ENCODE data around the gene GRK5. TPM values are rescaled to one million over a fixed set of nuclear protein-coding genes. Genes with fewer than 3 reads are reported as not detected.
"Not testable (repeated sequence)": the region's sequence is repeated elsewhere in the genome, so short reads cannot be mapped to it uniquely, and the experiment has no call there.

Gene GRK5
- total and polyA plus RNA-seq, 8 donors = 10.9 to 95.9 (median 34.0) TPM

- intact Hi-C loops (cut with DNase I; ENCODE audit: low total_unique reads) = no loop called here
- Histone ChIP-seq H3K27ac (no peak overlapping the region), H3K27me3 (no peaks in the 10 kb centered on the region), H3K9me3 (no peaks in the 10 kb centered on the region), H3K4me1 (peaks cover 24 to 38% (median 35%) of the 10 kb centered on the region in 4 donors), H3K4me3 (no peak overlapping the region), H3K36me3 (no peaks in the 10 kb centered on the region)
- TF ChIP-seq POLR2A (IDR thresholded peaks at IDR 0.05) = no peak
- TF ChIP-seq EP300 (IDR thresholded peaks at IDR 0.05) = no peak
- no peak for TF ChIP-seq POLR2AphosphoS5 (IDR thresholded peaks at IDR 0.05)
- no peak for TF ChIP-seq CTCF (IDR thresholded peaks at IDR 0.05)
- WGBS, 5 donors = 83 to 88% (median 87%) methylated on average over 6 of the region's 6 CpGs
- DNase-seq = no peak
Measured at GRCh38 chr10:119227825-119228224, 20.5 kb downstream of the GRK5 start.

- no peak overlapping the region for H3K4me3 ChIP-seq
- intact Hi-C loops (cut with DNase I; ENCODE audit: low total_unique reads) = no loop called here
- TF ChIP-seq POLR2A (IDR thresholded peaks at IDR 0.05) (no peak), POLR2AphosphoS5 (IDR thresholded peaks at IDR 0.05) (no peak), CTCF (IDR thresholded peaks at IDR 0.05) (no peak), EP300 (IDR thresholded peaks at IDR 0.05) (no peak)
- no peaks in the 10 kb centered on the region for H3K9me3 ChIP-seq
- no peaks in the 10 kb centered on the region for H3K36me3 ChIP-seq
- peak overlapping the region in 1 of 5 donors; percentile 8 for H3K27ac ChIP-seq
- WGBS, 5 donors = 26 to 63% (median 48%) methylated on average over 7 of the region's 7 CpGs
- no peaks in the 10 kb centered on the region for H3K27me3 ChIP-seq
- peaks cover 35 to 50% (median 43%) of the 10 kb centered on the region in 4 donors for H3K4me1 ChIP-seq
- no peak for DNase-seq
Measured at GRCh38 chr10:119231654-119232053, 24.3 kb downstream of the GRK5 start.

GRCh38 chr10:119232439-119232838, 25.1 kb downstream of the GRK5 start:
- DNase-seq; H3K27me3 ChIP-seq; H3K36me3 ChIP-seq; H3K9me3 ChIP-seq; intact Hi-C loops (cut with DNase I; ENCODE audit: low total_unique reads); H3K4me3 ChIP-seq: not testable (repeated sequence)
- Histone ChIP-seq H3K27ac (peak overlapping the region; percentile 7 to 83 (median 66)), H3K4me1 (peaks cover 40 to 58% (median 49%) of the 10 kb centered on the region in 4 donors)
- WGBS, 5 donors = 50 to 71% (median 64%) methylated on average over 4 of the region's 4 CpGs

- Histone ChIP-seq H3K27ac (peak overlapping the region; percentile 63 to 83 (median 66)), H3K4me1 (peaks cover 43 to 66% (median 55%) of the 10 kb centered on the region in 4 donors), H3K27me3 (no peaks in the 10 kb centered on the region), H3K4me3 (no peak overlapping the region), H3K36me3 (no peaks in the 10 kb centered on the region), H3K9me3 (no peaks in the 10 kb centered on the region)
- 46 to 58% (median 57%) methylated on average over 5 of the region's 5 CpGs for WGBS, 5 donors
- intact Hi-C loops (cut with DNase I; ENCODE audit: low total_unique reads) = no loop called here
- no peak for TF ChIP-seq POLR2AphosphoS5 (IDR thresholded peaks at IDR 0.05)
- TF ChIP-seq POLR2A (IDR thresholded peaks at IDR 0.05) = no peak
- no peak for TF ChIP-seq EP300 (IDR thresholded peaks at IDR 0.05)
- TF ChIP-seq CTCF (IDR thresholded peaks at IDR 0.05) = no peak
- no peak for DNase-seq
Measured at GRCh38 chr10:119233123-119233820, 25.9 kb downstream of the GRK5 start.

- DNase-seq = peak in 1 of 2 donors; percentile 91
- peaks cover 43 to 70% (median 58%) of the 10 kb centered on the region in 4 donors for H3K4me1 ChIP-seq
Measured at GRCh38 chr10:119233821-119234220, 26.4 kb downstream of the GRK5 start.

More at GRCh38 chr10:119233821-119234220, 26.4 kb downstream of the GRK5 start:
- Histone ChIP-seq H3K9me3 (no peaks in the 10 kb centered on the region), H3K4me3 (no peak overlapping the region), H3K36me3 (no peaks in the 10 kb centered on the region), H3K27me3 (no peaks in the 10 kb centered on the region), H3K27ac (peak overlapping the region; percentile 63 to 83 (median 66))
- intact Hi-C loops (cut with DNase I; ENCODE audit: low total_unique reads) = no loop called here
- WGBS, 5 donors = 9 to 29% (median 21%) methylated on average over 3 of the region's 3 CpGs
- TF ChIP-seq POLR2AphosphoS5 (IDR thresholded peaks at IDR 0.05) = peak in 1 of 3 donors; percentile 40
- no peak for TF ChIP-seq CTCF (IDR thresholded peaks at IDR 0.05)
